Stimulated activated CD8-positive, alpha-beta memory T cell treated with anti-CD3 and anti-CD28 coated beads, Interleukin-2, amount 100 ng/mL, for 48 hours (primary cell): Measurements from ENCODE around the gene COG7.
"Not testable (repeated sequence)": the region's sequence is repeated elsewhere in the genome, so short reads cannot be mapped to it uniquely, and the experiment has no call there.

Experiments
- DNase-seq, 2 donors: peaks; one replicate each; pipeline ENCODE4 v3.0.0-alpha.2; 2020; ENCODE audit warnings: low read depth in 2 of 2

The COG7 gene

DNA sequence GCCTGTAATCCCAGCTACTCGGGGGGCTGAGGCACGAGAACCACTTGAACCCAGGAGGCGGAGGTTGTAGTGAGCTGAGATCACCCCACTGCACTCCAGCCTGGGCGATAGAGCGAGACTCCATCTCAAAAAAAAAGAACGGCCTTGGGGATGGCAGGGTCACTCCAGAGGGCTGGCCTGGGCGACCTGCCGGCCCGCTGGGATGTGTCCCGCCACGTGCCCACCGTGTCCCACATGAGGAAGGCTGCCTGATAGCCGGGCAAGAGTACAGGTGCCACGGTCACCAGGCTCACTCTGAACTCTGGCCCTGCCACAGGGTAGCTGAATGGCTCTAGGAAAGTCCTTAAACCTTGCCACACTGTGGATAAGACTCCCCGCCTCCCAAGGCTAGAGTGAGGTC, 67.5 kb downstream of the COG7 start:
- no peak for DNase-seq

DNA sequence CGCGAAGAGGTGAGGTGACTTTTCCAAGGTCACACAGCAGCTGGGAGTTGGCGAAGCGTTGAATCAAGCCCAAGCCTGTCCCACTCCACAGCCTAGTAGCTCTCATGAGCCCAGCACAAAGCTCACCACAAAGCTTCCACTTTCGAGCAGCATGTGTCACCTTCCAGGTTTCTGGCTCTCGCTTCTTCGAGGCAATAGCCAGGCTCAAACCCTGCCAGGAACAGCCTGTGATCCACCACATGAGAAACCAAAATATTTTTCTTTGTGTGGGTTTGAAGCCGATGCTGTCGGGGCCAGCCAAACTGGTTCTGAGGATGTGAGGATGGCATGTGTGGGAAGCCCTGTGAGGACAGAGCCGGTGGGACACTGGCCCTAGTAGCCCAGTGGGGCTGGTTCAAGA, 68.1 kb downstream of the COG7 start:
- no peak for DNase-seq

DNA sequence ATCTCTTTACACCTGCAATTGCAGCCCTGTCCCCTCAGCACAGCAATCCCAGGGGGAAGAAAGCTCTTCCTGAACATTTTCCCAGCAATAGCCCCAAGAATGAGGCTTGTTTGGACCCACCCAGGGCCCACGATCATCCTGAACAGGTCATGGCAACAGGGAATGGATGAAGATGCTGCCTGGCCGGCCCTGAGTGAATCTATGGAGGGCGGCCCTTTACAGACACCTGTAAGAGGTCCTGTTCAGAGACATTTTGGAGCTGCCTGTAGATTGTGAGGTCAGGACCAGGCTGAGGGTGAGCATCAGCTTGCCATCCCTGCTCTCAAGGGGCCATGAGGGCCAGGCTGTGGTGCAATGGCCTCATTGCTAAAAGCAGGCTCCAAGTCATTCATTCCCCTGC, 69.1 kb downstream of the COG7 start:
- DNase-seq = no peak

DNA sequence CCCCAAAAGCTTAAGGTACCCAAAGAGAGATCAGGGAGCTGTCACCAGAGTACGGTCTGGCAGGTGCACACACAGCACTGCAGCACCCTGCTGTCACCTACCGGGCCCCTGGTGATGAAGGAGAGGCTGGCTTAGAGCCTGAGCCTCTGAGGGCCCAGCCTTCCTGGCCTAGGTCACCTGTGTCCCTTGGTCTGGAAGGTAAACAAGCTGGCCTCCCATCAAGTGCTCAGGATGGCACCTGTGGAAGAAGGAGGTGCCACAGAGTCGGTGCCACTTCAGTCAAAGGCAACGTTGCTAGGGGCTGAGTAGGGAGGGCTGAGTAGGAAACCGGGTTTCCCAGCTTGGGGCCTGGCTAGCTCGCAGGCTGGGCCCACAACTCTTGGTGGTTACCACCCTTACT, 70.7 kb downstream of the COG7 start:
- no peak for DNase-seq

DNA sequence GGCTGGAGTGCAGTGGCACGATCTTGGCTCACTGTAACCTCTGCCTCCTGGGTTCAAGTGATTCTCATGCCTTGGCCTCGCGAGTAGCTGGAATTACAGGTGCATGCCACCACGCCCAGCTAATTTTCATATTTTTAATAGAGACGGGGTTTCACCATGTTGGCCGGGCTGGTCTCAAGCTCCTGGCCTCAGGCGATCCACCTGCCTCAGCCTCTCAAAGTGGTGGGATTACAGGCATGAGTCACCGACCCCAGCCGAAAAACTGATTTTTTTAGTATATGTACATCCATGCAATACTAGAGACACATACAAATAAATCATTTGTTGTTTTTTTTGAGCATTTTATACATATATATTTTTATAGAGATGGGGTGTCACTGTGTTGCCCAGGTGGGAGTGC, 71.3 kb downstream of the COG7 start:
- not testable (repeated sequence) for DNase-seq

DNA sequence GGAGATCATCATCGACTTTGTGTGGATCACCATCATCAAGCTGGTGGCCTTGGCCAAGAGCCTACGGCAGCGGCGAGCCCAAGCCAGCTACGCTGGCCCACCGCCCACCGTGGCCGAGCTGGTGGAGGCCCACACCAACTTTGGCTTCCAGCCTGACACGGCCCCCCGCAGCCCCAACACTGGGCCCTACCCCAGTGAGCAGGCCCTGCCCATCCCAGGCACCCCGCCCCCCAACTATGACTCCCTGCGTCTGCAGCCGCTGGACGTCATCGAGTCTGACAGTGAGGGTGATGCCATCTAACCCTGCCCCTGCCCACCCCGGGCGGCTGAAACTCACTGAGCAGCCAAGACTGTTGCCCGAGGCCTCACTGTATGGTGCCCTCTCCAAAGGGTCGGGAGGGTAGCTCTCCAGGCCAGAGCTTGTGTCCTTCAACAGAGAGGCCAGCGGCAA, 72.5 kb downstream of the COG7 start:
- DNase-seq = no peak

GRCh38 chr16:23379707-23380106, 73.3 kb downstream of the COG7 start:
- no peak for DNase-seq

- DNase-seq = no peak
These were observed 74.1 kb downstream of the COG7 start for GRCh38 chr16:23378921-23379320.

- DNase-seq = no peak
These were observed 74.7 kb downstream of the COG7 start for GRCh38 chr16:23378256-23378655.

- DNase-seq = no peak
These were observed 75.7 kb downstream of the COG7 start for GRCh38 chr16:23377071-23377931.

DNA sequence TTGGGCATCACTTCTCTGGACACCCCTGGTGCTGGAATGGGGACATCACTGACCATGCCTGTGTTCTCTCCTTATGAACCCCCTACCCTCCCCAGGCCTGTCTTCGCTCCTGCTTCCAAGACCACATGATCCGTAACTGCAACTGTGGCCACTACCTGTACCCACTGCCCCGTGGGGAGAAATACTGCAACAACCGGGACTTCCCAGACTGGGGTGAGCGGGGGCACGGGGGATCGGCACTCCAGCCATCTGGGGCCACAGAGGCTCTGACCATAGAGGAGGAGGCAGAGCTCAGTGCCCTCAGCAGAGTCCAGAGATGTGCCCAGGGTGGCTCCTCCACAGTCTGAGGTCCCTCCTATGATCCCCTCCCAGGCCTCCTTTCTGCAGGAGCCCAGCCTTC, 77.3 kb downstream of the COG7 start:
- no peak for DNase-seq

DNA sequence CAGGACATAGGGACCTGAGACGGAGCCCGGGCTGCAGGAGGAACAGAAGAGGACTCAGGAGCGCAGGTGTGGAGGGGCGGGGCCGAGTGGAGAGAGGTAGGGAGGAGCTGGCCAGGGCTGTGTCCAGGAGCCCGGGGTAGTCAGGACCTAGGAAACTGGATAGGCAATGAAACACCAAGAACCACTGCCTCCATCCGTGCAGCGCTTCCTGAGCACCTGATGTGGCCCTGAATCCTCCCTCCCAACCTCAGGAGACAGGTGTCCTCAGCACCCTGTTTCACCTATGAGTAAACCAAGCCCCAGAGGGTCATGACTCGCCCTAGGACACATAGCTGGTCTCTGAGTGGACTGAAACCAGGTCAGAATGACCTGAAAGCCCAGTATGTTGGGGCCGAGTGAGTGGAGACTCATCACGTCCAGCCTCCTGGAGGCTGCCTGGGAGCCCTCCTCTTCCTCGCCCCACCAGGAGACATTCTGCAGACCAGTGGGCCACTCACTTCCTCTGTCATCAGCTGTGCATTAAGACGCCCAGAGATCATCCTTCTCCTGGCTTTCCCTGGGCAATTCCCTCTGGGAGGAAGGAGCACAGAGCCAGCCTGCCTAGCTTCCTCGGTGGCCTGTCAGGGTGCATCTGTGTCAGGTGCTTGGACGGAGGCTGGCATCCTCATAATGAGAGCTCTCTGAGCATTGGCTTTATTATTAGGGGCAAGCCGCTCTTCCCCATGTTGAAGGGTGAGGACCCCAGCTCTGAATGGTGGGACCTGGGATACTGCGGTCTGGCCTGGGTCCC, 78.1 kb downstream of the COG7 start:
- no peak for DNase-seq

GRCh38 chr16:23373436-23374219, 79.4 kb downstream of the COG7 start:
- no peak for DNase-seq

- DNase-seq = no peak
These were observed 81.6 kb downstream of the COG7 start for GRCh38 chr16:23371368-23371767.

DNA sequence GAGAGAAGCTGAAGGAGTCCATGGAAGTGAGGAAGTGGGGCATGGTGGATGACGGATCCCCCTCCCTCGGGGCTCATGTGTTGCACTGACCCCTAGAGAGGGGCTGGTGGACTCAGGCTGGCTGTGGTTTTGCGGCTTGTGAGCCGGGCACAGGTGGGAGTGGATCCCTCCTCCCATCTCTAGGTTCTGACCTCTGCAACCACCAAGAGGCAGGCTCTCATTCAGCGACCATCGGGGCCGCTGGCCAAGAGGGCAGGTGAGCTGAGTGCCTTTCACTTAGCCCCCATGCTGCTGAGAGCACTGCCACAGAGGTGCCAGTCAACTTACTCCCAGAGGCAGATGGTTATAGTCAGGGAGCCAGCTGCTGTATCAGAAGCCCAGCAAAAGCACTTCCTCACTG, 83.6 kb downstream of the COG7 start:
- DNase-seq = no peak

DNA sequence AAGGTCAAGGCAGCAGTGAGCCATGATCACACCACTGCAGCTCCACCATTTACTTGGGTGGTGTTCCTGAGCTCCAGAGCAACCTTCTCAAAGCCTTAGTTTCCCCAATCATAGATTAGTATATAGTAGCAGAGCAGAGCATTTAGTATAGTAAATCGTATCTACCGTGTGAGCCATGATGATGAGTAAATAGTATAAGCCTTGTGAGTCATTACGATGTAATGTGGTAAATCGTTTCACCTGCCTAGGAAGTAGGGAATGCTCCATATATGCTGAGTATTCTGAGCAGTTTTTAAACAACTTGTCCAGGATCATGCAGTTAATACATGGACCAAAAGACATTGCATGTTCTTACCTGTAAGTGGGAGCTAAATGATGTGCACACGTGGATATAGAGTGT, 84.5 kb downstream of the COG7 start:
- no peak for DNase-seq

GRCh38 chr16:23367988-23368387, 85.0 kb downstream of the COG7 start:
- DNase-seq = no peak

GRCh38 chr16:23367564-23367963, 85.4 kb downstream of the COG7 start:
- DNase-seq = no peak

DNA sequence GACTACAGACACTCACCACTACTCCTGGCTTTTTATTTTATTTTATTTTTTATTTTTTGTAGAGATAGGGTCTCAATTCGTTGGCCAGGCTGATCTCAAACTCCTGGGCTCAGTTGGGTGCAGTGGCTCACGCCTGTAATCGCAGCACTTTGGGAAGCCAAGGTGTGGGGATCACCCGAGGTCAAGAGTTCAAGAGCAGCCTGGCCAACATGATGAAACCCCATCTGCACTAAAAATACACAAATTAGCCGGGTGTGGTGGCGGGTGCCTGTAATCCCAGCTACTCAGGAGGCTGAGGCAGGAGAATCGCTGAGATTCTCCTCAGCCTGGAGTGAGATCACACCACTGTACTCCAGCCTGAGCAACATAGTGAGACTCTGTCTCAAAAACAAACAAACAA, 86.6 kb downstream of the COG7 start:
- not testable (repeated sequence) for DNase-seq

DNA sequence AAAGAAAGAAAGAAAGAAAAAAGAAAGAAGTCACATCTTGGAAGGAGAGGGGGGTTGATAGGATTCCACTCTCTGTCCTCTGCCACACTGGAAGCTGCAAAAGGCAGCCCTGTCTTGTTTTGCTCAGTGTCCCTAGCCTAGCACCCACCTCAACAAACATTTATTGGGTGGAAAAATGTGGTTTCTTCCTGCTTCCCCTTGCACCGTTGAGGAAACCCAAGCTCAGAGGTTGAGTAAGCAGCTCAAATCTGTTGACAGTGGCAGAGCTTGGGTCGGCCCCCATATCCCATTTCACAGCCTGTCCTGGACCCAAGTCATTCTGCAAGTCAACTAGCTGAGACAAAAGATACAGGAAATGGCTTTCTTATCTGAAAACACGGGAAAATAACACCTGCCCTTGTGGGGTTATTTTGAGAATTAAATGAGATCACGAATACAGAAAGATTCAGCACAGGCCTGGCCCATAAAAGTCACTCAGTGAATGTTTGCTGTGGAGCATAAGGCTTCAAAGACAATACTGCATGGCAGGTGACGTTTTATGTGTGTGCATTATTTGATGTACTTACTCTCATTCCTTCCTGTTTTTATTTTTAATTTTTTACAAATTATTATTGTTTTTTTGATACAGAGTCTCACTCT, 87.3 kb downstream of the COG7 start:
- DNase-seq = no peak

GRCh38 chr16:23362460-23363317, 90.3 kb downstream of the COG7 start:
- no peak for DNase-seq
